ENCODE results near the gene FKBP5.

FKBP5 gene

GRCh38 chr6:35634316-35634715 lies 54.4 kb downstream of the FKBP5 start:
- TF ChIP-seq ISL1 (CRISPR knock-in tag; IDR thresholded peaks at IDR 0.05) (no peak), TOX (CRISPR knock-in tag; IDR thresholded peaks at IDR 0.05; ENCODE audit: borderline replicate concordance) (no peak), SNAI2 (CRISPR knock-in tag; IDR thresholded peaks at IDR 0.05) (no peak), POU6F1 (CRISPR knock-in tag; IDR thresholded peaks at IDR 0.05; ENCODE audit: borderline replicate concordance, low read depth) (no peak), ZNF565 (CRISPR knock-in tag; conservative IDR thresholded peaks at IDR 0.05; ENCODE audit: low read depth) (no peak), ARNTL (CRISPR knock-in tag; IDR thresholded peaks at IDR 0.05; ENCODE audit: borderline replicate concordance, low read depth) (no peak), RARB (CRISPR knock-in tag; IDR thresholded peaks at IDR 0.05) (no peak), CREB5 (CRISPR knock-in tag; IDR thresholded peaks at IDR 0.05; ENCODE audit: low read depth) (no peak)
- TF ChIP-seq, protein P1, sequence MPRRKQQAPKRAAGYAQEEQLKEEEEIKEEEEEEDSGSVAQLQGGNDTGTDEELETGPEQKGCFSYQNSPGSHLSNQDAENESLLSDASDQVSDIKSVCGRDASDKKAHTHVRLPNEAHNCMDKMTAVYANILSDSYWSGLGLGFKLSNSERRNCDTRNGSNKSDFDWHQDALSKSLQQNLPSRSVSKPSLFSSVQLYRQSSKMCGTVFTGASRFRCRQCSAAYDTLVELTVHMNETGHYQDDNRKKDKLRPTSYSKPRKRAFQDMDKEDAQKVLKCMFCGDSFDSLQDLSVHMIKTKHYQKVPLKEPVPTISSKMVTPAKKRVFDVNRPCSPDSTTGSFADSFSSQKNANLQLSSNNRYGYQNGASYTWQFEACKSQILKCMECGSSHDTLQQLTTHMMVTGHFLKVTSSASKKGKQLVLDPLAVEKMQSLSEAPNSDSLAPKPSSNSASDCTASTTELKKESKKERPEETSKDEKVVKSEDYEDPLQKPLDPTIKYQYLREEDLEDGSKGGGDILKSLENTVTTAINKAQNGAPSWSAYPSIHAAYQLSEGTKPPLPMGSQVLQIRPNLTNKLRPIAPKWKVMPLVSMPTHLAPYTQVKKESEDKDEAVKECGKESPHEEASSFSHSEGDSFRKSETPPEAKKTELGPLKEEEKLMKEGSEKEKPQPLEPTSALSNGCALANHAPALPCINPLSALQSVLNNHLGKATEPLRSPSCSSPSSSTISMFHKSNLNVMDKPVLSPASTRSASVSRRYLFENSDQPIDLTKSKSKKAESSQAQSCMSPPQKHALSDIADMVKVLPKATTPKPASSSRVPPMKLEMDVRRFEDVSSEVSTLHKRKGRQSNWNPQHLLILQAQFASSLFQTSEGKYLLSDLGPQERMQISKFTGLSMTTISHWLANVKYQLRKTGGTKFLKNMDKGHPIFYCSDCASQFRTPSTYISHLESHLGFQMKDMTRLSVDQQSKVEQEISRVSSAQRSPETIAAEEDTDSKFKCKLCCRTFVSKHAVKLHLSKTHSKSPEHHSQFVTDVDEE (CRISPR knock-in tag; IDR thresholded peaks at IDR 0.05): no peak
- TF ChIP-seq, protein P2, sequence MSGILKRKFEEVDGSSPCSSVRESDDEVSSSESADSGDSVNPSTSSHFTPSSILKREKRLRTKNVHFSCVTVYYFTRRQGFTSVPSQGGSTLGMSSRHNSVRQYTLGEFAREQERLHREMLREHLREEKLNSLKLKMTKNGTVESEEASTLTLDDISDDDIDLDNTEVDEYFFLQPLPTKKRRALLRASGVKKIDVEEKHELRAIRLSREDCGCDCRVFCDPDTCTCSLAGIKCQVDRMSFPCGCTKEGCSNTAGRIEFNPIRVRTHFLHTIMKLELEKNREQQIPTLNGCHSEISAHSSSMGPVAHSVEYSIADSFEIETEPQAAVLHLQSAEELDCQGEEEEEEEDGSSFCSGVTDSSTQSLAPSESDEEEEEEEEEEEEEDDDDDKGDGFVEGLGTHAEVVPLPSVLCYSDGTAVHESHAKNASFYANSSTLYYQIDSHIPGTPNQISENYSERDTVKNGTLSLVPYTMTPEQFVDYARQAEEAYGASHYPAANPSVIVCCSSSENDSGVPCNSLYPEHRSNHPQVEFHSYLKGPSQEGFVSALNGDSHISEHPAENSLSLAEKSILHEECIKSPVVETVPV (CRISPR knock-in tag; IDR thresholded peaks at IDR 0.05): no peak
- no peak for ATAC-seq

DNA sequence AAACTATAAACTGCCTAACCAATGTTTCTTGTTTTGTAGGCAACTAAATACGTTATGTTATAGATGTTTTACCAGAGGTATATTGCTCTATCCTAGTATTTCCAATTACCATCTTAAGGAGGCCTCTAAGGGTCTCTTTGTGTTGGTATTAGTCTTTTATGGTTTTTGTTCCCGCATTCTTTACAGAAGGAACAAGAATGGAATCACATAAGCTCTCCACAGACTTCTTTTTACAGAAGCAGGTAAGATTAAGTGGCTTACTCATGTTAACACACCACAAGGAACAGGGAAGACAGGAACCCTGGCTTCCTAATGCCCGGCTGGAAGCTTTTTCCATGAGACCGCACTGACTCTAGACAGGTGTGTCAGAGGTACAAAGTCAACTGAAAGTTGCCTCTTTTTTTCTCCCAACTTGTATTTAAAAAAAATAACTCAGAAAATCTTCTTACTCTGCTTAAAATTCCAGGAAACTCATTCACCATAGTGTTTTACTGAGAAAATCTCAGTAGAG lies 55.1 kb downstream of the FKBP5 start:
- TF ChIP-seq OSR1 (CRISPR knock-in tag; IDR thresholded peaks at IDR 0.05) (no peak), SNAI2 (CRISPR knock-in tag; IDR thresholded peaks at IDR 0.05) (no peak), CSDC2 (CRISPR knock-in tag; IDR thresholded peaks at IDR 0.05) (no peak), ZC3H10 (CRISPR knock-in tag; IDR thresholded peaks at IDR 0.05) (no peak), ESRRG (CRISPR knock-in tag; IDR thresholded peaks at IDR 0.05) (no peak), ZNF8 (CRISPR knock-in tag; IDR thresholded peaks at IDR 0.05) (no peak), TOX (CRISPR knock-in tag; IDR thresholded peaks at IDR 0.05; ENCODE audit: borderline replicate concordance) (no peak), TCF4 (CRISPR knock-in tag; IDR thresholded peaks at IDR 0.05; ENCODE audit: borderline replicate concordance) (no peak), ZNF565 (CRISPR knock-in tag; conservative IDR thresholded peaks at IDR 0.05; ENCODE audit: low read depth) (no peak), RARB (CRISPR knock-in tag; IDR thresholded peaks at IDR 0.05) (no peak), ZFP30 (CRISPR knock-in tag; IDR thresholded peaks at IDR 0.05) (no peak), GLIS3 (CRISPR knock-in tag; IDR thresholded peaks at IDR 0.05) (no peak)
- TF ChIP-seq, protein P2 (CRISPR knock-in tag; IDR thresholded peaks at IDR 0.05): no peak
- no peak for ATAC-seq

- ATAC-seq: no peak
- TF ChIP-seq SNAI2 (CRISPR knock-in tag; IDR thresholded peaks at IDR 0.05) (no peak), CREB5 (CRISPR knock-in tag; IDR thresholded peaks at IDR 0.05; ENCODE audit: low read depth) (no peak), ZNF565 (CRISPR knock-in tag; conservative IDR thresholded peaks at IDR 0.05; ENCODE audit: low read depth) (no peak), ARNTL (CRISPR knock-in tag; IDR thresholded peaks at IDR 0.05; ENCODE audit: borderline replicate concordance, low read depth) (no peak), ISL1 (CRISPR knock-in tag; IDR thresholded peaks at IDR 0.05) (no peak), ZFP30 (CRISPR knock-in tag; IDR thresholded peaks at IDR 0.05) (no peak), ZFP3 (CRISPR knock-in tag; IDR thresholded peaks at IDR 0.05) (no peak), TOX (CRISPR knock-in tag; IDR thresholded peaks at IDR 0.05; ENCODE audit: borderline replicate concordance) (no peak), PPARA (CRISPR knock-in tag; IDR thresholded peaks at IDR 0.05; ENCODE audit: borderline replicate concordance) (no peak), POU6F1 (CRISPR knock-in tag; IDR thresholded peaks at IDR 0.05; ENCODE audit: borderline replicate concordance, low read depth) (no peak), ESRRG (CRISPR knock-in tag; IDR thresholded peaks at IDR 0.05) (no peak), TCF4 (CRISPR knock-in tag; IDR thresholded peaks at IDR 0.05; ENCODE audit: borderline replicate concordance) (no peak)
- TF ChIP-seq, protein P3, sequence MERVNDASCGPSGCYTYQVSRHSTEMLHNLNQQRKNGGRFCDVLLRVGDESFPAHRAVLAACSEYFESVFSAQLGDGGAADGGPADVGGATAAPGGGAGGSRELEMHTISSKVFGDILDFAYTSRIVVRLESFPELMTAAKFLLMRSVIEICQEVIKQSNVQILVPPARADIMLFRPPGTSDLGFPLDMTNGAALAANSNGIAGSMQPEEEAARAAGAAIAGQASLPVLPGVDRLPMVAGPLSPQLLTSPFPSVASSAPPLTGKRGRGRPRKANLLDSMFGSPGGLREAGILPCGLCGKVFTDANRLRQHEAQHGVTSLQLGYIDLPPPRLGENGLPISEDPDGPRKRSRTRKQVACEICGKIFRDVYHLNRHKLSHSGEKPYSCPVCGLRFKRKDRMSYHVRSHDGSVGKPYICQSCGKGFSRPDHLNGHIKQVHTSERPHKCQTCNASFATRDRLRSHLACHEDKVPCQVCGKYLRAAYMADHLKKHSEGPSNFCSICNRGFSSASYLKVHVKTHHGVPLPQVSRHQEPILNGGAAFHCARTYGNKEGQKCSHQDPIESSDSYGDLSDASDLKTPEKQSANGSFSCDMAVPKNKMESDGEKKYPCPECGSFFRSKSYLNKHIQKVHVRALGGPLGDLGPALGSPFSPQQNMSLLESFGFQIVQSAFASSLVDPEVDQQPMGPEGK (CRISPR knock-in tag; IDR thresholded peaks at IDR 0.05; ENCODE audit: borderline replicate concordance): no peak
Observed at GRCh38 chr6:35629876-35630378, 58.8 kb downstream of the FKBP5 start.
